ENCODE results near the gene AZIN2.
A peak's percentile ranks its signal among the peaks of the same experiment; 100 is the strongest.

AZIN2 gene

GRCh38 chr1:33143176-33143575 lies 62.2 kb downstream of the AZIN2 start:
- no peak overlapping the region for H3K4me3 ChIP-seq (replicated peaks in 1 of 2; ENCODE audit: low read depth in 2 of 2, low read length in 2 of 2)
- no peak for TF ChIP-seq CTCF (IDR thresholded peaks at IDR 0.05; ENCODE audit: low read depth, low read length)

GRCh38 chr1:33143698-33144097 lies 62.7 kb downstream of the AZIN2 start:
- peak; percentile 58 to 72 for DNase-seq (ENCODE audit: low read depth in 2 of 2)
- TF ChIP-seq CTCF (IDR thresholded peaks at IDR 0.05; ENCODE audit: low read depth, low read length): no peak
- H3K4me3 ChIP-seq (replicated peaks in 1 of 2; ENCODE audit: low read depth in 2 of 2, low read length in 2 of 2): no peak overlapping the region

More at GRCh38 chr1:33143176-33143575, 62.2 kb downstream of the AZIN2 start:
- DNase-seq (ENCODE audit: low read depth in 2 of 2): peak; percentile 23 to 69

DNA sequence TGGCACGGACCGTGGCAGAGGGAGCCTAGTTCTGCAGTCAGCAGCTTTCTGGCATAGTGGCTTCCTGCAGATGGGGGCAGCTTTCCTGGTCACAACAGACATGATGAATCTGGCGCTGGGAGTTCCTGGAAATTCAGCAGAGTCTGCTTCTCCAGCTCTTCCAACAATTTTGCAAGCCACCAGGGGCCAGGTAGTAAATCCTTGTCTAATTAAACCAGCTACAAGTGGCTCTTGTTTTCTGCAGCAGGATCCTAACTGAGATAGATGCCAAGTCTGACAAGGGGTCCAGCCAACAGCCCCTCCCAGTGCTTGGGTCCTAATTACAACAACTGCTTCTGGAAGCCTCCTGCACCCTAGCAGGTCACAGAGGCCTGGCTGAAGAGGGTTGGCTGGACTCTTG lies 65.0 kb downstream of the AZIN2 start:
- TF ChIP-seq CTCF (IDR thresholded peaks at IDR 0.05; ENCODE audit: low read depth, low read length): no peak
- no peak overlapping the region for H3K4me3 ChIP-seq (replicated peaks in 1 of 2; ENCODE audit: low read depth in 2 of 2, low read length in 2 of 2)
- no peak for DNase-seq (ENCODE audit: low read depth in 2 of 2)

DNA sequence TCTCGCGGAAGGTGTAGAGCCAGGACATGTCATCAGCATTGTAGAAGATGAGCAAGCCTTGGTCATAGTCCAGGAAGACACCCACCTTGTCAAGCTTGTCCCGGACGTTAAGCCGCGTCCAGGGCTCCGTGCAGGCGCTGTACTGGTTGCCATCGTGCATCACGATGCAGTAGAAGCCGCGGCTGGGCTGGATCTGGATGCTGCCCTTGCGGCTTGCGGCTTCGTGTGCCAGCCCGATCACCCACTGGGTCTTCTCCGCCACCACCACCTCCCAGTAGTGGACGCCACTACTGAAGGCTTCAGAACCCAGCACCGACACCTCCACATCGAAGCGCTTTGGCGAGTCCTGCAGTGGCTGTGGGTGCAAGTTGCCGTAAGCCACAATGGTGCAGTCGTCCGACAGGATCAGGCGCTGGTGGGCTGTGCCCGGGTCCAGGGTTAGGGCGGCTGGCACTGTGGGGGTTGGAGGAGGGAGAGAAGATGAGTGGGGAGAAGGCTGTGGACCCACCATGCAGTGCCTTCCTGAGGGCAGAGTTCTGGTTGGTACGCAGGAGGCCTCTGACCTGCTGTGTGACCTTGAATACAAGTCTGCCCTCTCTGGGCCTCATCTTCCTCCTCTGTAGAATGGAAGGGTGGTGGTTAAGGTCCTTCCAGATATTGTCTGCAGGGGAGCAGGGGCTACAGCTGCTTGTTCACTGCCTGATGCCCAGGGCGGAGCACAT lies 66.5 kb downstream of the AZIN2 start:
- no peak for DNase-seq (ENCODE audit: low read depth in 2 of 2)
- no peak overlapping the region for H3K4me3 ChIP-seq (replicated peaks in 1 of 2; ENCODE audit: low read depth in 2 of 2, low read length in 2 of 2)
- TF ChIP-seq CTCF (IDR thresholded peaks at IDR 0.05; ENCODE audit: low read depth, low read length): no peak

- no peak overlapping the region for H3K4me3 ChIP-seq (replicated peaks in 1 of 2; ENCODE audit: low read depth in 2 of 2, low read length in 2 of 2)
- DNase-seq (ENCODE audit: low read depth in 2 of 2): peak; percentile 41 to 56
- TF ChIP-seq CTCF (IDR thresholded peaks at IDR 0.05; ENCODE audit: low read depth, low read length): peak; percentile 37
Measured at GRCh38 chr1:33147997-33148314, 67.0 kb downstream of the AZIN2 start.

DNA sequence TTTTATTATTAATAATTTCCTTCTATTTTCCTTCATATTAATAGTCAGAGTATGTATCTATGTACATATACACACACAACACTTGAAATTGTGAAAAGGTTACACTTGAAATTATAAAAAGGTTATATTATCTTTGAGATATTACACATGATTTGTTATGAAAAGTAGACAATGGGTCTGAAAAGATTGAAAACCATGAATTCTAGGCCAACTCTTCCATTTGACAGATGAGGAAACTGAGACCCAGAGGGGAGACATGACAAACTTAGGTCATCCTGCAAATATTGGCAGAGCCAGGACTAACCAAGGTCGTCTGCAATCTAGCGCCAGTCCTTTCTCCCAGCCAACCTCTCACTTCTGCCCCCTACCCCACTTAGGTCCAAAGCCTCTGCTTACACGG lies 67.7 kb downstream of the AZIN2 start:
- no peak for DNase-seq (ENCODE audit: low read depth in 2 of 2)
- no peak for TF ChIP-seq CTCF (IDR thresholded peaks at IDR 0.05; ENCODE audit: low read depth, low read length)
- H3K4me3 ChIP-seq (replicated peaks in 1 of 2; ENCODE audit: low read depth in 2 of 2, low read length in 2 of 2): no peak overlapping the region

Data from cardiac fibroblast (primary cell).